Stimulated activated CD4-positive, alpha-beta T cell treated with anti-CD3 and anti-CD28 coated beads, Interleukin-1b, Interleukin-23, amount 100 ng/mL, for 48 hours (primary cell): Measurements from ENCODE around the gene COL9A2.

ENCODE experiments used
- DNase-seq: peaks from one replicate; pipeline ENCODE4 v3.0.0-alpha.2; 2020

COL9A2 gene

GRCh38 chr1:40317394-40318074 lies 448 bp upstream of the COL9A2 start:
- DNase-seq, result no peak

GRCh38 chr1:40315795-40316594 lies 1.1 kb downstream of the COL9A2 start:
- no peak for DNase-seq

GRCh38 chr1:40315239-40315794 lies 1.8 kb downstream of the COL9A2 start:
- peak; percentile 88 for DNase-seq

- DNase-seq, result no peak
These were observed 2.3 kb downstream of the COL9A2 start for GRCh38 chr1:40314721-40315238.

- DNase-seq, result no peak
These were observed 2.9 kb downstream of the COL9A2 start for GRCh38 chr1:40313958-40314720.

- DNase-seq, result no peak
These were observed 3.6 kb downstream of the COL9A2 start for GRCh38 chr1:40313329-40313957.

GRCh38 chr1:40312238-40313205 lies 4.6 kb downstream of the COL9A2 start:
- peak; percentile 16 for DNase-seq

- DNase-seq, result no peak
These were observed 5.4 kb downstream of the COL9A2 start for GRCh38 chr1:40311692-40312091.

- DNase-seq, result no peak
These were observed 6.0 kb downstream of the COL9A2 start for GRCh38 chr1:40310983-40311642.

- no peak for DNase-seq
These were observed 7.0 kb downstream of the COL9A2 start for GRCh38 chr1:40310129-40310461.

GRCh38 chr1:40309374-40310128 lies 7.5 kb downstream of the COL9A2 start:
- no peak for DNase-seq

- DNase-seq, result no peak
These were observed 8.9 kb downstream of the COL9A2 start for GRCh38 chr1:40308036-40308727.

GRCh38 chr1:40307186-40307585 lies 9.9 kb downstream of the COL9A2 start:
- DNase-seq, result no peak

- no peak for DNase-seq
These were observed 10.8 kb downstream of the COL9A2 start for GRCh38 chr1:40306296-40306695.

- no peak for DNase-seq
These were observed 11.2 kb downstream of the COL9A2 start for GRCh38 chr1:40305871-40306270.

GRCh38 chr1:40305451-40305850 lies 11.6 kb downstream of the COL9A2 start:
- DNase-seq, result no peak

GRCh38 chr1:40303790-40304189 lies 13.3 kb downstream of the COL9A2 start:
- no peak for DNase-seq

GRCh38 chr1:40303051-40303771 lies 13.9 kb downstream of the COL9A2 start:
- no peak for DNase-seq

GRCh38 chr1:40302475-40302874 lies 14.6 kb downstream of the COL9A2 start:
- no peak for DNase-seq
